ENCODE results near the gene PRKG1. TPM values are rescaled to one million over a fixed set of nuclear protein-coding genes. Genes with fewer than 3 reads are reported as not detected.
"Not testable (repeated sequence)": the region's sequence is repeated elsewhere in the genome, so short reads cannot be mapped to it uniquely, and the experiment has no call there.

PRKG1 gene
- total RNA-seq, 1 donor from 2014 or later = not detected

DNA sequence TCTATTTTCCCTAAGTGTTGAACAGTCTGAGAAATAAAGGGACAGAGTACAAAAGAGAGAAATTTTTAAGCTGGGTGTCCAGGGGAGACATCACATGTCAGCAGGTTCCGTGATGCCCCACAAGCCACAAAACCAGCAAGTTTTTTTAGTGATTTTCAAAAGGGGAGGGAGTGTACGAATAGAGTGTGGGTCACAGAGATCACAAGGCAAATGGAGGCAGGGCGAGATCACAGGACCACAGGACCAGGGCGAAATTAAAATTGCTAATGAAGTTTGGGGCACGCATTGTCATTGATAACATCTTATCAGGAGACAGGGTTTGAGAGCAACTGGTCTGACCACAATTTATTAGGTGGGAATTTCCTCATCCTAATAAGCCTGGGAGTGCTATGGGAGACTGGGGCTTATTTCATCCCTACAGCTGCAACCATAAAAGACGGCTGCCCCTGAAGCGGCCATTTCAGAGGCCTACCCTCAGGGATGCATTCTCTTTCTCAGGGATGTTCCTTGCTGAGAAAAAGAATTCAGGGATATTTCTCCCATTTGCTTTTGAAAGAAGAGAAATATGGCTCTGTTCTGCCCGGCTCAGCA lies 193.8 kb downstream of the PRKG1 start:
- intact Hi-C loops (cut with micrococcal nuclease) = not testable (repeated sequence)

DNA sequence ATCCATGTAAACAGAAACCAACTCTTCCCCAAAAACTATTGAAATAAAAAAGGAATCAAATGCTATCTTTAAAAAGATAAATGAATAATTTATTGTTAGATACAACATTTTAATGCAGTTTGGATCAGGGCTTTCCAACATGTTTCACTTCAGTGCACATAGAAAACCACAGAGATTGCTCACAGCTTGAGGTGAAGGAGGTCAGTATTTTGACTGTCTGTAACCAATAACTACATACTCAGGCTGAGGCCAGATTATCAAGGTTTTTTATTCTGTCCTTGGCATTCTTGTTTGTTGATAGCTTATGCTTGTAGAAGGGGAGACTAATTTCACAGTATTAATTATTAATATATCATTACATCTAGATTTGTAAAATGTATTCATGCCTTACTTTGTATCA lies 195.5 kb downstream of the PRKG1 start:
- intact Hi-C loops (cut with micrococcal nuclease) = no loop called here

DNA sequence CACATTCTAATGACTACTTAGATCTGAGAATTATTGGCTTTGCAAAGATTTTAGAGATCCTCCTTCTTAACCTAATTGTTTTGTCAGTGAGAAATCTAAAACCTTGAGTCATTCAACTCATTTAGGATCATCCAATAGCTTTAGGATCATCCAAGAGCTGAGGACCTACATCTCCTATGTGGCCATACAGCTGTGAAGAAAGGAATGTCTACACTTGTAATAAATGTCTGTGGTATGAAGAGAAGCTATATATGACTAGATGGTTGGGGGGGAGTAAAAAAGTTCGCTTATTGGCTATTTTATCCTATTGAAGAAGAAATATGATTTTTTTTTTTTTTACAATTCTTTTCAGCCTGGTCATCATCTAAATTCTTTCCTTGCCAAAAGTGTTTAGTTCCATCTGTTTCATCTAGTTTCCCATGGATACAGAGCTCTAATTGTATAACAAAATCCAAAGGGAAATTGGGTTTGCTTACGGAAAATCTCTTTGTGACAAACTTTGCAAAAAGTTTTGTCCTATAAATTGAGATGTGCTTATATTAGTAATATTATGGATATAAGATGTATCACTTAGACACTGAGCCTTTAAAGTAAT lies 196.7 kb downstream of the PRKG1 start:
- intact Hi-C loops (cut with micrococcal nuclease) = no loop called here

DNA sequence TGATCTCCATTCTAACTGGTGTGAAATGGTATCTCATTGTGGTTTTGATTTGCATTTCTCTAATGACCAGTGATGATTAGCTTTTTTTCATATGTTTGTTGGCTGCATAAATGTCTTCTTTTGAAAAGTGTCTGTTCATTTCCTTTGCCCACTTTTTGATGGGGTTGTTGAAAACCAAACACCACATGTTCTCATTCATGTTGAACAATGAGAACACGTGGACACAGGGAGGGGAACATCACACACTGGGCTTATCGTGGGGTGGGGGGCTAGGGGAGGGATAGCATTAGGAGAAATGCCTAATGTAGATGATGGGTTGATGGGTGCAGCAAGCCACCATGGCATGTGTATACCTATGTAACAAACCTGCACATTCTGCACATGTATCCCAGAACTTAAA lies 197.8 kb downstream of the PRKG1 start:
- intact Hi-C loops (cut with micrococcal nuclease) = not testable (repeated sequence)

DNA sequence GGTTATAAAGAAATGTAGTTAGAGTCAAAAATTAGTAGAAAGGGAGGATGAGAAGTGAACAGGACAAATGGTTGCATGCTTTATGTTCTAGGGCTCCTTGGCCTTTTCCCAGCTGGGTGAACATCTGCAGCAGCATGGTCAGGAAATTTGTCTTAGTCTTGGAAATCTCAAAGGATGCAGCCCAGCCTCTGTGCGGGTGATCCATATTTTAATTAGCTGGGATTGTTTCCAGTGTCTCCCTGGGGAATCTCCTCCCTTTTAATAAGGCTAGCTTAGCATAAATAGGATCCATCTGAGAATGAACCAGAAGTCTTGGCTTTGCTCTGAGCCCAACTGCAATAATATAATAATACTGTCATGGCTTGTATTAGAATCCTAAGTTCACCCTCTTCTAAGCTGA lies 198.3 kb downstream of the PRKG1 start:
- intact Hi-C loops (cut with micrococcal nuclease) = no loop called here

DNA sequence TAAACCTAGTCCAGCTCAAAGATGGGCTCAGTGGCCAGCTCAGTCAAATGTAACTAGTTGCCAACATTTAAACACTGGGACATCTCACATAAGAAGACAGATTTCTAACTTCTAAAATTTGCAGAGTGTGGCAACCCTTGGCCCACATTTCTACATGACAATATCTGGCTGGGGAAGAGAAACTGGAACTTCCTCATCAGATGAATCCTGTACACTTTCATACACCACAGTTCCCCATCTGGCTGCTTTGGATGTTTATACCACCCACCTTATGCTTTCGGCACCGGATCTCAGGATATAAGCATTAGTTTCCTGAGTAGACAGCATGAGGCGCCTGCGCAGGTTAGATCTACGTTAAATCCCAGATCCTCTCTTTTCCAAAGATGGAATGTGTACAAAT lies 199.3 kb downstream of the PRKG1 start:
- intact Hi-C loops (cut with micrococcal nuclease) = no loop called here

- intact Hi-C loops (cut with micrococcal nuclease) = not testable (repeated sequence)
Observed at GRCh38 chr10:51276097-51276496, 201.8 kb downstream of the PRKG1 start.

DNA sequence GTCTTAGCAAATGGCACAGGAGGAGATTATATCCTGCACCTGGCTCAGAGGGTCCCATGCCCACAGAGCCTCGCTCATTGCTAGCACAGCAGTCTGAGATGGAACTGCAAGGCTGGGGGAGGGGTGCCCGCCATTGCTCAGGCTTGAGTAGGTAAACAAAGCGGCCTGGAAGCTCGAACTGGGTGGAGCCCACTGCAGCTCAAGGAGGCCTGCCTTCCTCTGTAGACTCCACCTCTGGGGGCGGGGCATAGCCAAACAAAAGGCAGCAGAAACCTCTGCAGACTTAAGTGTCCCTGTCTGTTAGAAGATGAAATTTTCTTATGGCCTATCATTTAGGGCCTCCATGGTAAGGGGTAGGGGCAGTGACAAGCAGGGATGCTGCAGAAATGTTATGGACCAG lies 207.1 kb downstream of the PRKG1 start:
- intact Hi-C loops (cut with micrococcal nuclease) = not testable (repeated sequence)

DNA sequence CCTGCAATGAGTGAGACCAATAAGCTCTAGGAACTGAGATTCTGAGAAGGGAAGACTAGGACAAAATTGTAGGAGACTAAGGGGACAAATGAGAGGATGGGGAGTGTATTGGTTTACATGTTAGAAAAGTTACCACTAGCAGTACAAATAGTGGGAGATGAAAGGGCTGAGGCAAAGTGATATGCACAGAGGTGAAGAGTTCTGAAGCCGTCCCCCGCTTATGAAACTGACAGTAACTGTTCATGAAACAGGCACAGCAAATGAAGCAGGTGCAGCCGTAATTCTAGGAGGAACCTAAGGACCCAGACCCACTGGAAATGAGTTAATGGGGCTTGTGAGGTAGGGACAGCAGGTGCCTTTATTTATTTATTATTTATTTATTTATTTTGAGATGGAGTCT lies 211.3 kb downstream of the PRKG1 start:
- intact Hi-C loops (cut with micrococcal nuclease) = no loop called here

GRCh38 chr10:51288511-51288910 lies 214.2 kb downstream of the PRKG1 start:
- intact Hi-C loops (cut with micrococcal nuclease) = no loop called here

GRCh38 chr10:51289519-51289918 lies 215.2 kb downstream of the PRKG1 start:
- intact Hi-C loops (cut with micrococcal nuclease) = no loop called here

- intact Hi-C loops (cut with micrococcal nuclease) = no loop called here
Observed at GRCh38 chr10:51291961-51292360, 217.7 kb downstream of the PRKG1 start.

- intact Hi-C loops (cut with micrococcal nuclease) = no loop called here
Observed at GRCh38 chr10:51297438-51297837, 223.2 kb downstream of the PRKG1 start.

DNA sequence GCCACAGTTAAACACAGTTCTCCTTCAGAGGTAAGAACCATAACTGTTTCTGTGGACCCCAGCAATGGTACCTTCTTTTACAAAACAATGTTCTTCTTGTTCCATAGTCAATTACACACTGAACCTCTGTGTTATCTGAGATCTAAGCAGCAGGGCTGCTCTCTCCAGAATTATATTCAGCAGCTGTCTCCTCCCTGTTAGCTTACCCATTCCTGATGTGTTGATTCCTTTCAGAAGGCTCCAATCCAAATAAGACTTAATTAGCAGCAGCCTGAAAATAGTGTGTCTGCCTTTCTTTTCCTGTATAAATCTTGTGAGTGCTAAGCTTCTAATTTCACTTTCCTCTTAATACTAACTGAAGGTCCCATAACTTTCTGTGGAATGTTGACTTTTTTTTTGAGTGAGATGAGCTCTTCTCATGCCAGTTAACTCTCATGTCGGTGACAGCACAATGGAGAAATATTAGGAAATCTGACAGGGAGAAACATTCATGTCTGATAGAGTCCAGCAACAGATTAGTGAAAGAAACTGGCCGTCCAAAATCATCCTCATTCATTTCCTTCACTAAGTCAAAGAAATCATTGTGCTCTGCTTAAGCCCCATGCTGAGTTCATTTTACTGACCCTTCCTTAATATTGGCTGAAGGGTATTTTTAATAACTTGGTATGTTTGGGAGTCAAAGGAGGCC lies 226.5 kb downstream of the PRKG1 start:
- intact Hi-C loops (cut with micrococcal nuclease) = no loop called here

DNA sequence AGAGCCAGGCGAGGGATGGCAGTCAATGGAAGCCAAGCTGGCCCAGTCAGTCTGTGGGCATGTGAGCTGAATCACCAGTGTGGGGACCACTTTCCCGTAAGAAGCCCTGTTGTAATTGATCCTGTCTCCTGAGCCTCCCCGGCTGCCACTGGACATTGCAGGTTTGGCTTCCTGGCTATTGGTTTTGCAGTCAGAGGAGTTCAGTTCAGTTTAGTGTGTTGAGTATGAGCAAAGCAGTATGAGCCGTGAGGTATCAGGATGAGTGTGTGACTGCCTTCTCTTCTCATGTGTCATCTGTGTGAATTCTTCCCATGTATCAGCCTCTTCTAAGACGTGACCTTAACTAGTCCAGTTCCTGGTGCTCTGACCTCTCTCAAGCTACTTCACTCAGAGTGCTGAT lies 227.4 kb downstream of the PRKG1 start:
- intact Hi-C loops (cut with micrococcal nuclease) = no loop called here

DNA sequence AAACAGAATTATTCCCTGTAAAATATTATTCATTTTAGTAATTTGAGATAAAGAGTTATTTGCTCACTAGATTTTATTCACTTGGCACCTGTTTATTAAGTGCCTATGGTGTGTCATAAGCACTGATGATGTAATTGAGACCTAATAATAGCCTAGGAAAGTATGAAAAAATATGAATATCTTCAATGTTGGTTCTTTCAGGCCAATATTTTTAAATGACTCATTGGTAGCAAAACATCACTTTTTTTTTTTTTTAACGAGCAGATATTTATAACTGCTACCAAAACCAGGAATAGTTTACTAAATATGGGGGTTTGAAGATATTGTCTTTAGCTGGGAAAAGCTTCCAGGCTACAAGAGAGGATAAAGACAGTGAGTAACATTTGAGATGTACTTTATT lies 228.0 kb downstream of the PRKG1 start:
- intact Hi-C loops (cut with micrococcal nuclease) = no loop called here

DNA sequence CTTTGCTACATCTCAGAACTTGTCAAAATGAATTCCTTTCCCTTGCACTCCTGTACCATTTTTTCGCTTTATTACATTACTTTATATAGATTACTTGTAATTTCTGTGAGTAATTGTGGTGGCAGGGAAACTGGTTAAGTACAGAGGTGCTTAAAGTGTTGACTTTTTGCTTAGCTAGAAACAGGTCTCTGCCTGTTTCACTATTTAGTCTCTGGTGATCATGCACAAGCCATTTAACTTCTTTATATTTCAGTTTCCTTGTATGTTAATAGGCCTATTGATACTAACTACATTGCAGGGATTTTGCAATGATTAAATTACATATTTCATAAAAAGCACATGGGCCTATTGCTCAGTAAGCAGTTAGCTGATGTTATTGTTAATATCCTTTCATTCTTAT lies 233.8 kb downstream of the PRKG1 start:
- intact Hi-C loops (cut with micrococcal nuclease) = no loop called here

DNA sequence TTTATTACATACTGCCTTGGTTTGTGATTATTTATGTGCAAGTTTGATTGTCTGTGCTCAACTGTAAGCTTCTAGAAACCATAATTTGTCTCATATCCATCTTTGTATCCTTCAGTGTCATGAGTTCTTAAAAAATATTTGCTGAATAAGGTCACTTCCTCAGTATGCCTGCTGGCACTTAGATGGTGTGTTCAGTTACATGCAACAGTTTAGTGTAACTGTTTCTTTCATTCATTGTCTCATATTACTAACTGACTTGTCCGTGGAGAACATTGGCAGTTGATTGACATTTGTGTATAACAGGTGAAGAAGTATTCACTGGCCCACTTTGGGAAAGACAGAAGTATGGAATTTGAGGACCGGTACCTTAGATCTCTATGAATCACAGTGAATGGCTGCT lies 236.9 kb downstream of the PRKG1 start:
- intact Hi-C loops (cut with micrococcal nuclease) = no loop called here

GRCh38 chr10:51312817-51313216 lies 238.5 kb downstream of the PRKG1 start:
- intact Hi-C loops (cut with micrococcal nuclease) = no loop called here

GRCh38 chr10:51313251-51313650 lies 239.0 kb downstream of the PRKG1 start:
- intact Hi-C loops (cut with micrococcal nuclease) = no loop called here

GRCh38 chr10:51313773-51314478 lies 239.6 kb downstream of the PRKG1 start:
- intact Hi-C loops (cut with micrococcal nuclease) = no loop called here

GRCh38 chr10:51314481-51314880 lies 240.2 kb downstream of the PRKG1 start:
- intact Hi-C loops (cut with micrococcal nuclease) = no loop called here
